SU-DHL-6 (cell line): ENCODE measurements around the gene SSC5D.

Experiments
- H2AFZ ChIP-seq: fragments of 200-600 bp; sonication (generic); 2 replicates; pipeline ENCODE4 v1.6.1; 2014; ENCODE audit warnings: low read depth, mild to moderate bottlenecking, moderate library complexity, mixed read lengths, antibody characterized with exemption, low read length; ENCODE audit not compliant: severe bottlenecking
- H3F3A ChIP-seq: fragments of 200-600 bp; shearing (Covaris generic); 2 replicates; pipeline ENCODE4 v1.6.0; 2016; ENCODE audit warnings: antibody characterized with exemption, mild to moderate bottlenecking; ENCODE audit not compliant: insufficient read depth
- H3K27ac ChIP-seq: fragments of 200-600 bp; sonication (generic); 2 replicates; pipeline ENCODE4 v1.5.1; 2016; ENCODE audit warnings: low read depth, mild to moderate bottlenecking, low read length, moderate library complexity, mixed read lengths
- H3K27me3 ChIP-seq: fragments of 200-600 bp; sonication (generic), shearing (Covaris generic); 2 replicates; pipeline ENCODE4 v1.6.0; 2014; ENCODE audit warnings: mild to moderate bottlenecking, low read length
- H3K36me3 ChIP-seq: fragments of 200-600 bp; sonication (generic); 2 replicates; pipeline ENCODE4 v1.6.1; 2014; ENCODE audit warnings: mild to moderate bottlenecking, low read length, mixed read lengths
- H3K4me2 ChIP-seq: fragments of 300-600, 200-600 bp; shearing (Covaris generic), sonication (generic); 2 replicates; pipeline ENCODE4 v1.6.0; 2014; ENCODE audit warnings: low read length, low read depth, mild to moderate bottlenecking; ENCODE audit not compliant: poor library complexity, severe bottlenecking
- H3K4me3 ChIP-seq: fragments of 200-600 bp; sonication (generic); 2 replicates; pipeline ENCODE4 v1.5.1; 2014; ENCODE audit warnings: antibody characterized with exemption, low read length, mild to moderate bottlenecking, mixed read lengths; ENCODE audit not compliant: insufficient read depth, poor library complexity, severe bottlenecking
- H3K79me2 ChIP-seq: fragments of 200-600 bp; sonication (generic); 2 replicates; pipeline ENCODE4 v1.6.1; 2014; ENCODE audit warnings: mild to moderate bottlenecking, low read length, moderate library complexity; ENCODE audit not compliant: insufficient read depth
- H3K9ac ChIP-seq: fragments of 200-600 bp; sonication (generic); 2 replicates; pipeline ENCODE4 v1.7.0; 2014; ENCODE audit warnings: mild to moderate bottlenecking, low read length
- H3K9me2 ChIP-seq: fragments of 200-600 bp; sonication (generic); replicated peaks from 2 replicates; pipeline ENCODE4 v1.6.1; 2014; ENCODE audit warnings: low read length; ENCODE audit not compliant: insufficient read depth
- H3K9me3 ChIP-seq: fragments of 200-600 bp; sonication (generic); 2 replicates; pipeline ENCODE4 v1.6.1; 2014; ENCODE audit warnings: low read length, mixed read lengths; ENCODE audit not compliant: insufficient read depth
- H4K20me1 ChIP-seq: fragments of 200-600 bp; sonication (generic); 2 replicates; pipeline ENCODE4 v1.6.1; 2014; ENCODE audit warnings: low read depth, mild to moderate bottlenecking, antibody characterized with exemption, low read length, moderate library complexity, mixed read lengths
- EZH2phosphoT487 ChIP-seq: fragments of 200-600 bp; sonication (generic), shearing (Covaris generic); conservative IDR thresholded peaks from 2 replicates; pipeline ENCODE4 v1.6.1; 2018; ENCODE audit warnings: mild to moderate bottlenecking, antibody characterized with exemption, low read length, moderate library complexity, mixed read lengths
- TF ChIP-seq, protein P1 (sequence below): fragments of 200-600 bp; sonication (generic); IDR thresholded peaks from one replicate; pipeline ENCODE4 v1.5.1; 2017; ENCODE audit warnings: antibody characterized with exemption, mild to moderate bottlenecking, low read length, moderate library complexity; ENCODE audit not compliant: insufficient read depth, poor library complexity, severe bottlenecking

SSC5D gene

DNA sequence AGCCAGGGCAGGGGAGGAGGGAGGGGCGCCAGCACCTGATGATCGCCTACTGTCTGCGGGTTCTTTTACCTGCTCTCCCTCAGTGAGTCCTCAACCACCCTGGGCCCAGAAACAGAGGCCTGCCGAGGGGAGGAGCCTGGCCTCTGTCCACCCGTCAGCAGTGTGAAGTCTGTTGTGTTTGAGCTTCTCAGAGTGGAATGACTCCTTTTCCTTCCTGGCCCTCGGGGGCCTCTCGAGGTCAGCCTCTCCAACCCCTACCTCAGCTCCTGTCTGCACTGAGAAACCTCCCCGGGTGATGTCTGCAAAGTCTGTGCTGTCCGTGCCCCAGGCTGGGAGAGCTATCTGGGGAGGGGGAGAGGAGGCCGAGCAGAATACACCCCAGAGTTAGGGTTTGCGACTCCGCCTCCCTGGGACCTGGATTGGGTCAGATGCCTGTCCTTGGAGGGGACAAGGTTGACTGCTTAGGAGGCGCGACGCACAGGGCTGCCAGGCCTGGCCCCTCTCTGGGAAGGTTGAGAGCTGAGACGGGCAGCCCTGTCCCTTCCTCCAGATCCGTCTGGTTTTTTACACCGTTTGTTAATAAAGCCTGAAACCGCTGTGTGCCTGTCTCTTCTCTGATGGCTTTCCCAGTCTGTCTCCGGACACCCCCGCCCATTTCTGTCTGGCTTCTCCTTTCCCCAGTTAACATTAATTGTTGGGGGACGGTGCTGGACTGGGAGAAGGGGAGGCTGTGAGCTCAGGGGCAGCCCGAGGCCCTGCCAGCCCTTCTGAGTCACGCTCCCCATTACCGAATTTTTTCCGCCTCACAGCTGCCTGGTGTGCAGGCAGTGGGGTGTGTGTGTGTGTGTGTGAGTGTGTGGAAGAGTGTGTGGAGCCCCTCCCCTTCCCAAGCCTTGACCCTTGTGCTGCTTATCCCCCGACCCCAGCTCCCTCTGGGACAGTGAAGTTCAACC lies 989 bp upstream of the SSC5D start:
- Histone ChIP-seq H3K27ac (no peak overlapping the region), H3K4me3 (no peak overlapping the region)
- no peak for TF ChIP-seq EZH2phosphoT487
- TF ChIP-seq, protein P1, sequence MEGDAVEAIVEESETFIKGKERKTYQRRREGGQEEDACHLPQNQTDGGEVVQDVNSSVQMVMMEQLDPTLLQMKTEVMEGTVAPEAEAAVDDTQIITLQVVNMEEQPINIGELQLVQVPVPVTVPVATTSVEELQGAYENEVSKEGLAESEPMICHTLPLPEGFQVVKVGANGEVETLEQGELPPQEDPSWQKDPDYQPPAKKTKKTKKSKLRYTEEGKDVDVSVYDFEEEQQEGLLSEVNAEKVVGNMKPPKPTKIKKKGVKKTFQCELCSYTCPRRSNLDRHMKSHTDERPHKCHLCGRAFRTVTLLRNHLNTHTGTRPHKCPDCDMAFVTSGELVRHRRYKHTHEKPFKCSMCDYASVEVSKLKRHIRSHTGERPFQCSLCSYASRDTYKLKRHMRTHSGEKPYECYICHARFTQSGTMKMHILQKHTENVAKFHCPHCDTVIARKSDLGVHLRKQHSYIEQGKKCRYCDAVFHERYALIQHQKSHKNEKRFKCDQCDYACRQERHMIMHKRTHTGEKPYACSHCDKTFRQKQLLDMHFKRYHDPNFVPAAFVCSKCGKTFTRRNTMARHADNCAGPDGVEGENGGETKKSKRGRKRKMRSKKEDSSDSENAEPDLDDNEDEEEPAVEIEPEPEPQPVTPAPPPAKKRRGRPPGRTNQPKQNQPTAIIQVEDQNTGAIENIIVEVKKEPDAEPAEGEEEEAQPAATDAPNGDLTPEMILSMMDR, result no peak

DNA sequence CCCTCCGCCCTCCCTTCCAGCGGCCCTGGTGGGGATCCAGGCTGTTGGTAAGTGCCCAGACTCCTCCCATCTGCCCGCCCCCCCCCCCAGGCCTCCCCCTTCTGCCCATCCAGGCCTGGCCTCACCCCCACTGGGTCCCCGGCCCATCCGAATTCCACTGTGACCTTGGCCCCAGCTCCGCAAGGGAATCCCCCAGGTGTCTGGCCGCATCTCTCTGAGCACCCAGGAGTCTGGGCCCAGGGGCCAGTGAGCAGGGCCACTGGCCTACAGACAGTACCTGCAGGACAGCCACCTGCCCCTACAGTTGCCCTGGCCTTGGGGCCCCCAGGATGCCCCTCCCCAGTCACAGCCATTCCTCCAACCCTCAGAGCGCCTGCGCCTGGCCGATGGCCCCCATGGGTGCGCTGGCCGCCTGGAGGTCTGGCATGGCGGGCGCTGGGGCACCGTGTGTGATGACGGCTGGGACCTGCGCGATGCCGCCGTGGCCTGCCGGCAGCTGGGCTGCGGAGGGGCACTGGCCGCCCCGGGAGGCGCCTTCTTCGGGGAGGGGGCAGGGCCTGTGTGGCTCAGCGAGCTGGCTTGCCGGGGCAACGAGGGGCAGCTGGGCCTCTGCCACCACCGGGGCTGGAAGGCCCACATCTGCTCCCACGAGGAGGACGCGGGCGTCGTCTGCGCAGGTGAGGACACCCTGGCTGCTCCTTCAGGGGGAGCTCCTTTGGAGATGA lies 912 bp downstream of the SSC5D start:
- no peak overlapping the region for H2AFZ ChIP-seq
- H3K79me2 ChIP-seq, result no peaks in the 10 kb centered on the region
- H3K27me3 ChIP-seq, result no peaks in the 10 kb centered on the region
- H3K4me2 ChIP-seq, result no peak overlapping the region
- H3K36me3 ChIP-seq, result no peaks in the 10 kb centered on the region
- H4K20me1 ChIP-seq, result no peaks in the 10 kb centered on the region
- TF ChIP-seq, protein P1, result no peak
- no peak for TF ChIP-seq EZH2phosphoT487
- H3K9ac ChIP-seq, result no peak overlapping the region
- H3F3A ChIP-seq, result 0 out of 2 replicates have a peak, but pooled peaks cover 3% of the 10 kb centered on the region
- no peaks in the 10 kb centered on the region for H3K9me2 ChIP-seq
- H3K4me3 ChIP-seq, result no peak overlapping the region
- no peak overlapping the region for H3K27ac ChIP-seq
- no peaks in the 10 kb centered on the region for H3K9me3 ChIP-seq

More for the DNA sequence above, 989 bp upstream of the SSC5D start:
- H3K9me3 ChIP-seq, result no peaks in the 10 kb centered on the region
- no peaks in the 10 kb centered on the region for H3K9me2 ChIP-seq
- no peaks in the 10 kb centered on the region for H4K20me1 ChIP-seq
- no peak overlapping the region for H2AFZ ChIP-seq
- no peak overlapping the region for H3K9ac ChIP-seq
- H3K27me3 ChIP-seq, result no peaks in the 10 kb centered on the region
- H3K4me2 ChIP-seq, result no peak overlapping the region
- H3F3A ChIP-seq, result 0 out of 2 replicates have a peak, but pooled peaks cover 3% of the 10 kb centered on the region
- no peaks in the 10 kb centered on the region for H3K79me2 ChIP-seq
- no peaks in the 10 kb centered on the region for H3K36me3 ChIP-seq

DNA sequence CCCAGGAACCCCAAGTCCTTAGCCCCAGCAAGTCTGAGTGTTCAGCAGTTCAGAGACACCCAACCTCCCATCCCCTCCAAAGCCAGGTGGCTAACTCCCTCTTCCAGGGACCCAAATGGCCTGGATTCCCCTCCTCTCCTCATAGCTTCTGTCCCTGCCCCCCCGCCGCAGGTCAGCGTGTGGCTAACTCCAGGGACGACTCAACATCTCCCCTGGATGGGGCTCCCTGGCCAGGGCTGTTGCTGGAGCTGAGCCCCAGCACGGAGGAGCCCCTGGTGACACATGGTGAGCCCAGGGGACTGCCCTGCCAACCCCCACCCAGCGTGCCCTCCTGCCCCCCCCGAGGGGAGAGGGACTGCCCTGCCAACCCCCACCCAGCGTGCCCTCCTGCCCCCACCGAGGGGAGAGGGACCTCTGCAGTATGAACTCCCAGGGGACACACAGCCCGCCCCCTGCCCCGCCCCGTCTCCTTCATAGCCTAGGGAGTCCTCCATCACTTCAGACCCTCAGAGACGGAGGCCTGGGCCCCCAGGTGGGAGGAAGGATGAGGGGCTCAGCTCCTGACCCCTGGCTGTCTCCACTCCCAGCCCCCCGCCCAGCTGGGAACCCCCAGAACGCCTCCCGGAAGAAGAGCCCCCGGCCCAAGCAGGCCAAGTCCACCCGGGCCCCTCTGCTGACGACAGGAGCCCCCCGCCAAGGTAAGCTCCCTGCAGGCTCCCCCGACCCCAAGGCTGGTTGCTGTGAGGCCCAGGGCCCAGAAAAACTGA lies 1.7 kb downstream of the SSC5D start:
- H3F3A ChIP-seq, result 0 out of 2 replicates have a peak, but pooled peaks cover 3% of the 10 kb centered on the region
- no peaks in the 10 kb centered on the region for H3K9me3 ChIP-seq
- no peak overlapping the region for H3K4me2 ChIP-seq
- H2AFZ ChIP-seq, result no peak overlapping the region
- H3K27ac ChIP-seq, result no peak overlapping the region
- no peak overlapping the region for H3K9ac ChIP-seq
- H3K27me3 ChIP-seq, result no peaks in the 10 kb centered on the region
- no peaks in the 10 kb centered on the region for H3K79me2 ChIP-seq
- no peaks in the 10 kb centered on the region for H3K36me3 ChIP-seq
- no peak overlapping the region for H3K4me3 ChIP-seq
- no peaks in the 10 kb centered on the region for H3K9me2 ChIP-seq
- H4K20me1 ChIP-seq, result no peaks in the 10 kb centered on the region
- no peak for TF ChIP-seq EZH2phosphoT487
- TF ChIP-seq, protein P1, result no peak
